ENCODE data around the gene PEDS1.

The PEDS1 gene

GRCh38 chr20:50113420-50114224, 39.9 kb downstream of the PEDS1 start:
- ChIA-PET CTCF (interaction anchor here (0.5 to 1.7 kb wide), 7 partner anchors 8 to 350 kb away, joined by 3 to 5 read pairs (median 4); no protein-coding TSS in a partner anchor), POLR2A (interaction anchor here (0.7 to 0.8 kb wide), 2 partner anchors 9 to 795 kb away, joined by 3 read pairs; no protein-coding TSS in a partner anchor)
- TF ChIP-seq YY2 (tag by site-specific recombination; IDR thresholded peaks at IDR 0.05): no peak
- peak; percentile 100 for TF ChIP-seq ZNF24 (tag by site-specific recombination; IDR thresholded peaks at IDR 0.05)
- peak; percentile 58; the same call in 1 of the 2 replicates for TF ChIP-seq ZBTB17 (tag by site-specific recombination; IDR thresholded peaks at IDR 0.05)
- no peak for TF ChIP-seq PATZ1 (tag by site-specific recombination; IDR thresholded peaks at IDR 0.05)
- TF ChIP-seq ZNF623 (tag by site-specific recombination; IDR thresholded peaks at IDR 0.05): peak; percentile 73
- peak; percentile 62 for TF ChIP-seq ZNF341 (tag by site-specific recombination; IDR thresholded peaks at IDR 0.05; ENCODE audit: low read depth)
- TF ChIP-seq ZNF248 (tag by site-specific recombination; IDR thresholded peaks at IDR 0.05): no peak
- Histone ChIP-seq H3K27ac (ENCODE audit: extremely low read depth, low read depth, low read length) (peak overlapping the region; percentile 71), H3K36me3 (ENCODE audit: control insufficient read depth in 2 of 2, insufficient read depth in 1 of 2, low read length in 2 of 2) (peaks cover 0 to 12% of the 10 kb centered on the region in 2 experiments; a peak in 1 of 3 replicates), H3K4me3 (ENCODE audit: low read depth, low read length) (peak overlapping the region; percentile 85), H3K4me1 (ENCODE audit: control insufficient read depth, insufficient read depth, low read length) (peaks cover 7% of the 10 kb centered on the region; the same call in 1 of the 2 replicates), H3K9me3 (ENCODE audit: control insufficient read depth, insufficient read depth, low read depth, low read length) (no peaks in the 10 kb centered on the region)

GRCh38 chr20:50112512-50113419, 40.8 kb downstream of the PEDS1 start, which contains the start of gene UBE2V1:
TSS of gene UBE2V1 (minus strand) at chr20:50113150. CDS start at chr20:50113128, 22 bp downstream.
- no peaks in the 10 kb centered on the region for H3K9me3 ChIP-seq (ENCODE audit: control insufficient read depth, insufficient read depth, low read depth, low read length)
- ChIA-PET POLR2A (interaction anchor here (0.7 kb wide), 1 partner anchor 794 kb away, joined by 3 read pairs; no protein-coding TSS in a partner anchor), CTCF (interaction anchor here (0.6 to 1.7 kb wide), 8 partner anchors 8 to 351 kb away, joined by 3 to 5 read pairs (median 4); no protein-coding TSS in a partner anchor)
- peak within 1 kb of the TSS; percentile 74 for H3K27ac ChIP-seq (ENCODE audit: extremely low read depth, low read depth, low read length)
- H3K4me3 ChIP-seq (ENCODE audit: low read depth, low read length): peak within 1 kb of the TSS; percentile 85
- peaks cover 0 to 21% of the 10 kb centered on the region in 2 experiments; a peak in 1 of 3 replicates for H3K36me3 ChIP-seq (ENCODE audit: control insufficient read depth in 2 of 2, insufficient read depth in 1 of 2, low read length in 2 of 2)
- H3K4me1 ChIP-seq (ENCODE audit: control insufficient read depth, insufficient read depth, low read length): peaks cover 7% of the 10 kb centered on the region; the same call in 1 of the 2 replicates
- TF ChIP-seq ZNF692 (tag by site-specific recombination; IDR thresholded peaks at IDR 0.05): peak; percentile 18; the same call in 1 of the 2 replicates
- TF ChIP-seq ZBTB26 (tag by site-specific recombination; optimal IDR thresholded peaks at IDR 0.05): peak; percentile 87
- TF ChIP-seq ZNF777 (tag by site-specific recombination; IDR thresholded peaks at IDR 0.05; ENCODE audit: borderline replicate concordance): no peak
- TF ChIP-seq ZNF561 (tag by site-specific recombination; IDR thresholded peaks at IDR 0.05; ENCODE audit: borderline replicate concordance): peak; percentile 31; the same call in 1 of the 2 replicates
- TF ChIP-seq ZBTB44 (tag by site-specific recombination; IDR thresholded peaks at IDR 0.05): 0 out of 2 replicates have a peak, but pooled peaks have one; percentile 23
- peak; percentile 30; the same call in 1 of the 2 replicates for TF ChIP-seq ZNF629 (tag by site-specific recombination; IDR thresholded peaks at IDR 0.05)
- peak; percentile 14; the same call in 1 of the 2 replicates for TF ChIP-seq TCF7L2 (IDR thresholded peaks at IDR 0.05; ENCODE audit: borderline replicate concordance, low read depth, low read length)
- TF ChIP-seq ZBTB8A (tag by site-specific recombination; IDR thresholded peaks at IDR 0.05): peak; percentile 52; the same call in 1 of the 2 replicates
- TF ChIP-seq KLF10 (tag by site-specific recombination; IDR thresholded peaks at IDR 0.05): peak; percentile 26; the same call in 1 of the 2 replicates
- 0 out of 2 replicates have a peak, but pooled peaks have one; percentile 53 for TF ChIP-seq ZBTB10 (tag by site-specific recombination; IDR thresholded peaks at IDR 0.05)
- 0 out of 2 replicates have a peak, but pooled peaks have one; percentile 17 for TF ChIP-seq ZNF596 (tag by site-specific recombination; IDR thresholded peaks at IDR 0.05)
- TF ChIP-seq ZBTB20 (tag by site-specific recombination; IDR thresholded peaks at IDR 0.05): peak; percentile 63
- TF ChIP-seq ZNF366 (tag by site-specific recombination; conservative IDR thresholded peaks at IDR 0.05): peak; percentile 53; the same call in 1 of the 2 replicates
- peak; percentile 32; the same call in 1 of the 2 replicates for TF ChIP-seq ZXDB (tag by site-specific recombination; IDR thresholded peaks at IDR 0.05)
